ENCODE data around the gene PRAMEF8.
"Not testable (repeated sequence)": the region's sequence is repeated elsewhere in the genome, so short reads cannot be mapped to it uniquely, and the experiment has no call there.

DNA sequence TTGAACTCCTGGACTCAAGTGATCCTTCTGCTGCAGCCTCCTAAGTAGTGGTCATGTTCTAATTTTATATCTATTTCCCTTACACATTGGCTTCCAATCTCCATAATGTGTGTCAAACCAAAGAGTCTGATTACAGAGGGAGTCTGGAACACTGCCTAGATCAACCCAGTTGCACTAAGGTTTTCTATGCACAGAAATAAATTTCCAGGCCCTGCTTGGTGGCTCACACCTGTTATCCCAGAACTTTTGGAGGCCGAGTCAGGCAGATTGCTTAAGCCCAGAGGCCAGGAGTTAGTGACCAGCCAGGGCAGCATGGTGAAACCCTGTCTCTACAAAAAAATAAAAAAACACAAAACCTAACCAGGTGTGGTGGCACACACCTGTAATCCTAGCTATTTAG is 50.9 kb downstream of the PRAMEF8 start:
- TF ChIP-seq, protein P1, sequence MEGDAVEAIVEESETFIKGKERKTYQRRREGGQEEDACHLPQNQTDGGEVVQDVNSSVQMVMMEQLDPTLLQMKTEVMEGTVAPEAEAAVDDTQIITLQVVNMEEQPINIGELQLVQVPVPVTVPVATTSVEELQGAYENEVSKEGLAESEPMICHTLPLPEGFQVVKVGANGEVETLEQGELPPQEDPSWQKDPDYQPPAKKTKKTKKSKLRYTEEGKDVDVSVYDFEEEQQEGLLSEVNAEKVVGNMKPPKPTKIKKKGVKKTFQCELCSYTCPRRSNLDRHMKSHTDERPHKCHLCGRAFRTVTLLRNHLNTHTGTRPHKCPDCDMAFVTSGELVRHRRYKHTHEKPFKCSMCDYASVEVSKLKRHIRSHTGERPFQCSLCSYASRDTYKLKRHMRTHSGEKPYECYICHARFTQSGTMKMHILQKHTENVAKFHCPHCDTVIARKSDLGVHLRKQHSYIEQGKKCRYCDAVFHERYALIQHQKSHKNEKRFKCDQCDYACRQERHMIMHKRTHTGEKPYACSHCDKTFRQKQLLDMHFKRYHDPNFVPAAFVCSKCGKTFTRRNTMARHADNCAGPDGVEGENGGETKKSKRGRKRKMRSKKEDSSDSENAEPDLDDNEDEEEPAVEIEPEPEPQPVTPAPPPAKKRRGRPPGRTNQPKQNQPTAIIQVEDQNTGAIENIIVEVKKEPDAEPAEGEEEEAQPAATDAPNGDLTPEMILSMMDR (IDR thresholded peaks at IDR 0.05), result not testable (repeated sequence)
- not testable (repeated sequence) for TF ChIP-seq POLR2A (IDR thresholded peaks at IDR 0.05)

All from testis (tissue), 2 donors.